HG02885 (cell line): Measurements from ENCODE around the gene CYP1A1.

Experiments used
- ATAC-seq: cut with Tn5 transposase; IDR thresholded peaks from one replicate; pipeline ENCODE4 v1.9.1; 2021; ENCODE audit warnings: mild to moderate bottlenecking; ENCODE audit not compliant: unreplicated experiment, poor library complexity

Gene CYP1A1, protein sequence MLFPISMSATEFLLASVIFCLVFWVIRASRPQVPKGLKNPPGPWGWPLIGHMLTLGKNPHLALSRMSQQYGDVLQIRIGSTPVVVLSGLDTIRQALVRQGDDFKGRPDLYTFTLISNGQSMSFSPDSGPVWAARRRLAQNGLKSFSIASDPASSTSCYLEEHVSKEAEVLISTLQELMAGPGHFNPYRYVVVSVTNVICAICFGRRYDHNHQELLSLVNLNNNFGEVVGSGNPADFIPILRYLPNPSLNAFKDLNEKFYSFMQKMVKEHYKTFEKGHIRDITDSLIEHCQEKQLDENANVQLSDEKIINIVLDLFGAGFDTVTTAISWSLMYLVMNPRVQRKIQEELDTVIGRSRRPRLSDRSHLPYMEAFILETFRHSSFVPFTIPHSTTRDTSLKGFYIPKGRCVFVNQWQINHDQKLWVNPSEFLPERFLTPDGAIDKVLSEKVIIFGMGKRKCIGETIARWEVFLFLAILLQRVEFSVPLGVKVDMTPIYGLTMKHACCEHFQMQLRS

DNA sequence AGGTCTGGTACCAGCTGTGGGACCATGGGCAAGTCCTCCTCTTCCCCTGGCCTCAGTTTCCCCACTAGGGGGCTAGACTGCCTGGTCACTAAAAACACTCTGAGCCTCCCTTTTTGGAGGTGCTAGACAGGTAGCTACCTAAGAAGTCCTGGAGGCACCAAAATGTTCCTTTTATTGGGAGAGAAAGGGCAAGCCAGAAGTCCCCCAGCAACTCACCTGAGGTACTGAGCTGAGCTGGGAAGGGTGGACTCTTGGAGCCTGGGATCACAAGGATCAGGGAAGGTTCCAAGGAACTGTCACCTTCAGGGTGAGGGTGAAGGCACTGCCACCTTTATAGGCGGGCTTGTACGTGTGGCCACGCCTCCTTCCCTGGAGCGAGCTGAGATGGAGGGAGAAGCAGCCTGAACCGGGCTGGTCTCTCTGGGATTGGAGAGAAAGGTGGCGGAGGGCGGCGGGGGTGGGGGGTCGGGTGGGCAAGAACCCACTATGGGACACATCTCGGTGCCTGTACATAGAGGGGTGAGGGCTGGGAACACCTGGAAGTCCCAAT is at the start of gene CYP1A1:
Gene CYP1A1, minus strand, starts transcription at position 304 of the 550 bp plus-strand sequence. CDS start 2,431 bp downstream, outside the sequence.
- ATAC-seq = no peak

DNA sequence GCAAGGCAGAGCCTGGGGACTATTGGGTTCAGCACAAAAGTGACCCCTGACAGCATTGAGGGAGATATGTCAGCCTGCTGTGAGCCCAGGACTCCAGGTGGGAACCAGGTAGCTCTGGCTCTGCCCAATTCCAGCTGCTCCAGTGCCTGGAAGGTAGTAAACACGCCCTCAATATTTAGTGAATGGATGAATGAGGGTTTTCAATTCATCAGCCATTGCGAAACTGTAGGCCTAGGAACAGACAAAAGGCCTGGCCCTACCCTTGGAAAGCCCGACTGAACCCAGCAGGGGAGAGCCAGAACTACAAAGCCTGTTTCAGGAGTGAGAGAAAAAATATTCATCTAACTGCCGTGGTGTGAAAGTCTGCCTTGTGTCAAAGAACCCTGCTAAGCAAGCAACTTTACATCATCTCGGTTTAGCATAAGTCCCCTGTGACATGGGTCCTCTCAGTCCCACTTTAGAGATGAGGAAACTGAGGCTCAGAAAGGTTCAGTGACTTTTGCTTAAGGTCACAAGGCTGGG is 48.5 kb upstream of the CYP1A1 start:
- ATAC-seq = no peak

DNA sequence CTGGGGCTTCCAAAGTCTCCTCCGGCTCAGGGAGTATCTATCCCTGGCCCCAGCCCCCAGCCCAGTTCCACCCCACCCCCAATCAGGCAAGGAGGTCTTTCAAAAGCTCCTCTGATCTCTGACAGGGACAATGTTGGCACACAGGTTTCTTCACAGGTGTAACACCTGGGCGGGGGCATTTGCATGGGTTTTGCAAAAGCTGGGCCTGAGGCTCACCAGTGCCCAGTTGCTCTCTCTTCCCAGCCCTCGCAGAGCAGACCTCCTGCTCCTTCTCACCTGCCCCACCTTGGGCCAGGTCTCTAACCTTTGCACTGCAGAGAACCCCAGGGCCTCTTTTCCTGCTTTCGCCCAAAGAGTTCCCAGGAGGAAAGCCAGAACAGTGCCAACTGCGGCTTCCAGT is 48.0 kb upstream of the CYP1A1 start:
- ATAC-seq = no peak

DNA sequence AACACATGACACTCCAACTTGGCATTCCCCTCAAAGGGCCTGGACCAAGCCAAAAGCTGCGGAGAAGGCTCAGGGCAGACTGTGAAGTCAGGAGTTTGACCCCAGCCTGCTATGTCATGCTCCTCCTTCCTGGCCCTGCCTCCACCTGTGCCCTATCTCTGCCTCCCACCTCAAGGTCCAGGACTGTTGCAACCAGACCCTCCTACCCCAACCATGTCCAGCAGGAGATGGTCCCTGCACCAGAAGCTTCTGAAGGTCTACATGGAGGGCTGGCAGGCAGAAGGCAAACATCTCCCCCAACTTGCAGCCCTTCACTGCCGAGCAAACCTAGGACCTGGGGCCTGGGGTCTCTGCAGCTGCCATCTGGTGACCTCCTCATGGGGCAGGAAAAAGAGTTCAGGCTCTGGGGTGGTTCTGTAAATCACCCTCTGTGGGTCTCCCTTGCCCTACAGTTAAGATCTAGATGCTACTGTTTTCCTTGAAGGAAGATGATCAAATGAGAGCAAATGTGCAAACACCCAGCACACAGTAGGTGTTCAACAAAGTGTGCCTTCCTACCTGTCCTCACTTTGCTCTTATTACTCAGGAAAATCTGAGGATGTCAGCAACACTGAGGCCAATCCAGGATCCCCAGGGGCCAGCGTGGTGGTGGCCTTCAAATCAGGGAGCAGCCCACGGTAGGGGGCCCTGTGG is 45.0 kb upstream of the CYP1A1 start:
- ATAC-seq = no peak

DNA sequence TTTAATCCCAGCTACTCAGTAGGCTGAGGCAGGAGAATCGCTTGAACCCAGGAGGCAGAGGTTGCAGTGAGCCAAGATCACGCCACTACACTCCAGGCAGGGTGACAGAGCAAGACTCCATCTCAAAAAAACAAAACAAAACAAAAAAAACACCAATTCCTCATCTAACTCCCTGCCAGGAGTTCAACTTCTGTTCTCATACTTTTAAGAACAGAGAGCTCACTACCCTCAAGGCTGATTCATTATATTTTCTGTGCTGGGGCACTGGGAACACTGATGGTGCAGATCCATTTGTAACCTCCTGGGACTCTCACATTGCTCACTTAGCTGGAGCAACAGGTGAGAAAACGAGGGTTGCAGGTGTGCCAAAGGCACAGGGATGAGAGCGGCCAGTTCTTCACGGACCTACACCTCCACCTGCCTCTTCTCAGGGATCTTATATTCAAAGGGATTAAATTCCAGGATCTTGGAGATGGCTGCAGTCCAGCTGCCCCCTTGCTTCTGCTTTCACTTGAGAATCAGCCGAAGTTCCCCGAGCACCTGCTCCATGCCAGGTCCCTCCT is 44.2 kb upstream of the CYP1A1 start:
- ATAC-seq = no peak

DNA sequence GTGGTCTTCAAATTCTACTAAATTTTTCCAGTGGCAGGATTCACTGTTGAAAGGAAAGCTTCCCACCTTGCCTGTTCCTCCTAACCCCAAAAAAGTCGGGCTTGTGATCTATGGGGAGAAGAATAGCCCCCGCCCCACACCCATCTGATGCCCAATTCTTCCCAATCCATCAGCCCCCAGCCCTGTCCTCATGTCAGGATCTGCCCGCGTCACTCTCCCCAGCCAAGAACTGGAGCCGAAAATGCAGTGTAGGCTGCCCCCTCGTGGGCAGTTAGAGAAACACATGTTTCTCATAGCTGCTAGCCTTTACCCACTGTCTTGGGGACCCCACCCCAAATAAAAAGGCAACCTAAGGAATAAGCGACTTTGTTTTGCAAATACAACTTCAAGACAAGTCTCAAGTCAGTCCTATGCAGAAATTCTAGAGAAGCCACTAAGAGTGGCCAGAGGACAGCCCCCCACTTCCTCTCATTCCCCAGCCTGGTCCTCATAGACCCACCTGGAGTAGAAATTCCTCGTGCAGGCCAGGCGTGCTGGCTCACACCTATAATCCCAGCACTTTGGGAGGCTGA is 43.5 kb upstream of the CYP1A1 start:
- no peak for ATAC-seq

DNA sequence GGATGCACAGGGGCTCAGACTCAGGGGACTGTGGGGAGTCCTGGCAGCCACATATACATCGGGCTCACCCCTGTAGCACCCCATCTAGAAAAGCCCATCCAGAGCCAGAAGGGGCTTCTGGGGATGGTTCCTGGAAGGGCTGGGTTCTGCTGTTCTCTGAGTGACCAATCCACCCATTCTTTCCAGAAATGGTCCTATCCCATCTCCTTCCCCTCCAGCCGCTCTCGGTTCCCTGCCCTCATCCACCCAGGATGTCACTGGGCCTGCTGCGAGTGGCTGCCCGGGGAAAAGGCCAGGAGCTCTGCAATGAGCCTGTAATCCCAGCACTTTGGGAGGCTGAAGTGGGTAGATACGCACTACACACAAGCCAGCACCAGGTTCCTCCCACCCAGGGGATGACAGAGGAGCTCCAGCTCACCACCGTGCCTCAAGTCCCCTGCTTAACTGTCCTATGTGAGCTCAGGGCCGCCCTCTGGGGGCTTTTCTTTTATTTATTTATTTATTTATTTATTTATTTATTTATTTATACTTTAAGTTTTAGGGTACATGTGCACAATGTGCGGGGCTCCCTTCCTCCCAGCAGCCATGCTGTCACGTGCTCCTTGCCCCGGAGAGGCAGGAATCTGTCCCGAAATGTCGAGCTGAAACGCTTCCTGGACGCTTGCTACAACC is 42.9 kb upstream of the CYP1A1 start:
- ATAC-seq = no peak

DNA sequence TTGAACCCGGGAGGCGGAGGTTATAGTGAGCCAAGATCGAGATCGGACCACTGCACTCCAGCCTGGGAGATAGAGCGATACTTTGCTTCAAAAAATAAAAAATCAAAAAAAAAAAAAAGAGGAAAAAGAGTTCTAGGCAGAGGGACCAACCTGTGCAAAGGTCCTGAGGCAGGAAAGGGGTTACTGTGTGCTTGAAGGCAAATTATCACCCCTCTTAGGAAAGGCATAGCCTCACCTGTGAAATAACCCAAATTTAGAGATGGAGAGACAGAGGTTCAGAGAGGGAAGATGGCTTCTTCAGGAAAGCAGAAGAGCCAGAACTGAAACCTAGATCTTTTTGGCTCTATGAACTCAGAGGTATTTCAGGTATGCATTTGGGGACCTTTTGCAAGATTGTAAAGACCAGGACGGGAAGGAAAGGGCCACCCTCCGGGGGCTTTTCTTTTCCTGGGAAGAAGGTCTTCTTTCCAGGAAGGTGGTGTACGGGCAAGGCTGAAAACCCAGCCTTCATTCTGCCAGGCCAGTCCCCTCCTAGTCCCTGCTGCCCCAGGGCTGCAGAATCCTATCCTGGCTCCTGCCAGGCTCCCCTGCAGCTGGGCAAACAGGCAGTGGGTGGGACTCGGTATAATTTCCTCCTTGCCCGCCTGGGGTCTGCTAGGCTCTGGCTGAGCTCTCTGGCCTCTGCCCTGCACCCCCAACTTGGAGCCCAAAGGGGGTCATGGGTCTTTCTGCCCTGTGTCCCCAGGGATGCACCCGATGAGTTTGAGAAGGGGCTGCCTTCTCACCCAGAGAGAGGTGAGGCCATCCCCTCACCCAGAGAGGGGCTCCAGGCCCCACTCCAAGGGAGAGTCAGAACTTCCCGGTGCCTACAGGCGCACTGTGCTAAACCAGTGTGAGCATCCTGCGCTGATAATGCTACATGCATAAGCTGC is 42.1 kb upstream of the CYP1A1 start:
- no peak for ATAC-seq

DNA sequence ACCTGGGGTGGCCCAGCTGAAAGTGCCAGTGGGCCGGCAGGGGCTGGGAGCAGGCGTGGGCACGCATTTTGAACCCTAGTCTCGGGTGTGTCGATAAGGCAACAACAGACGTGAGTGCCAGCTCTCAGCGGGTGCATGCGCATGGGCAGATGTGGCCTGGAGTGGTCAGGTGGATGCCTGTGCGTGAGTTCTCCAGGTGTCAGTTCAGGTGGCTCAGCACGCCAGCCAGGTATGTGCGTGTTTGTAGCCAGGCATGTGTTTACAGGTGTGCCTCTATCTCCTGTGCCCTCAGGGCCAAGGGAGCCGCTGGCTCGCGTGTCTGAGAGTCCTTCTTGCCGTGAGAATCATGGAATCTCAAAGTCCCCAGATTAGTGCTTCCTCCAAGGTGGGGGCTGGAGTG is 38.1 kb upstream of the CYP1A1 start:
- ATAC-seq = no peak

DNA sequence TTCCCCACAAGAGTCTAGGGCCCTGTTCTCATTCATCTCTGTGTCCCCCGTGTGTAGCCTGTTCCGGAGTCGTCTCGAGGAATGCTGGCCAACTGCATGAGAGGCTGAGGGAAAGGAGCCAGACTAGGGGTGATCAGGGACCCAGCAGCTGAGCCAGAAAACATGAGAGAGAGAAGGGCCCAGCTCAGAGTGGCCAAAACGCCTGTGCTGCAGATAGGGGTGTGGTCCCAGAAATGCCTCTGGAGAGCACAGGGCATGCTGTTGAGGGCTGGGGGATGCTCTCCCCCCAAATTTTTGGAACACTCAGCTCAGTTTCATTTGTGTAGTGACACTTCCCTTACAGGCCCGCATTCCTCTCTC is 37.4 kb upstream of the CYP1A1 start:
- ATAC-seq = no peak

DNA sequence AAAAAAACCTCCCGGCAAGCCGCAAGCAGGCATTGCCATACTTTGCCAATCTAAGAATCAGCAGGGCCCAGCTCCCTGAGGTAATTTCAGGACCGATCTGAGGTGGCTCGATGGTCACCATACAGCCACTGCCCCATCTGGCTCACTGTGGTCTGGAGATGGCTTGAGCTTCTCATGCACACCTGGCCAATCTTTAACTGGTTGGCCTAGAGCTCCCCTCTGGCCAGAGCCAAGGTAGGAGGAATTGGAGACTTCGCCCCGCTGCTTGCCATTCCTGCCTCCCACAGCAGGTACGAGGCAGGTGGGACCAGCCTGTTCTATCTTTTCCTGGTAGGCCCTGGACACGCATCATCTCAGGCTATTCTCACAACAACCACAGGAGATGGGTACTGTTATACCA is 33.4 kb upstream of the CYP1A1 start:
- no peak for ATAC-seq

DNA sequence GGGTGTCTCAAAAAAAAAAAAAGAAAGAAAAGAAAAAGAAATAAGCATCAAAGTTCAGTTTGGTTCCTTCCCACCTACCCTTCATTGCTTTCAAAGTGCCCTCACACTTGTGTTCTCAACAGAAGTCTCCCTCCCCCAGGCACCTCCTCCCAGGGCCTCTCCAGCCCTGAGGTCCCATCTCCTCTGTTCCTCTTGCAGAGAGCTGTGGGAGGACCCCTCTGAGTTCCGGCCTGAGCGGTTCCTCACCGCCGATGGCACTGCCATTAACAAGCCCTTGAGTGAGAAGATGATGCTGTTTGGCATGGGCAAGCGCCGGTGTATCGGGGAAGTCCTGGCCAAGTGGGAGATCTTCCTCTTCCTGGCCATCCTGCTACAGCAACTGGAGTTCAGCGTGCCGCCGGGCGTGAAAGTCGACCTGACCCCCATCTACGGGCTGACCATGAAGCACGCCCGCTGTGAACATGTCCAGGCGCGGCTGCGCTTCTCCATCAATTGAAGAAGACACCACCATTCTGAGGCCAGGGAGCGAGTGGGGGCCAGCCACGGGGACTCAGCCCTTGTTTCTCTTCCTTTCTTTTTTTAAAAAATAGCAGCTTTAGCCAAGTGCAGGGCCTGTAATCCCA is 29.4 kb upstream of the CYP1A1 start:
- no peak for ATAC-seq

DNA sequence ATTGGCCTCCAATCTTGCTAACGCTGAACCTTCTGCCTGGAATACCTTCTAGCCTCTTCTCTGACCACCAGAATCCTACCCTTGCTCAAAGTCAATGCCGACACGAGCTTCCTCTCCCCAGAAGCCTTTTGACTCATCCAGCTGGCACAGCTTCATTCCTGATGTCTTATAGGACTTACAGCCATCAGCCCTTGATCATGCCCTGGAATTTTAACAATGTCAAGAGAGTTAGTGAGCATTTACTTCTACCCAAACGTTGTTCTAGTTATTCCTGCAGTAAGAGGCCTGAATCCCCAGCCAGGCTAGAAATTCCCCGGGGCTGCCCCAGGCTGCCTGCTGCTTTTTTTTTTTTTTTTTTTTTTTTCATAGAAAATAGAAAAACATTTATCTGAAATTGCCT is 27.2 kb upstream of the CYP1A1 start:
- no peak for ATAC-seq

DNA sequence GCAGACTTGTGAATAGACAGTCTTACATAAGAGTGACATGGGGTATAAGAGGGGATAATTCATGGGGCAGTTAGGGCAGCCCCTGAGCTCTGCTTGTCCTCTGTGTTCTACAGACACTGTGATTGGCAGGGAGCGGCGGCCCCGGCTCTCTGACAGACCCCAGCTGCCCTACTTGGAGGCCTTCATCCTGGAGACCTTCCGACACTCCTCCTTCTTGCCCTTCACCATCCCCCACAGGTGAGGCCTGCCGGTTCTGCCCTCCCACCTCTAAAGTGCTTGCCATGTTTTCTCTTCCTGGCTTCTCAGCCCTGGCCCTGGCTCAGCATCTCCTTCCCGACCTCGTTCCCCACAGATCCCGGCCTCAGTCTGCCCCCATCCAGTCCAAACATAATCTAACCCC is 26.7 kb upstream of the CYP1A1 start:
- ATAC-seq = no peak

DNA sequence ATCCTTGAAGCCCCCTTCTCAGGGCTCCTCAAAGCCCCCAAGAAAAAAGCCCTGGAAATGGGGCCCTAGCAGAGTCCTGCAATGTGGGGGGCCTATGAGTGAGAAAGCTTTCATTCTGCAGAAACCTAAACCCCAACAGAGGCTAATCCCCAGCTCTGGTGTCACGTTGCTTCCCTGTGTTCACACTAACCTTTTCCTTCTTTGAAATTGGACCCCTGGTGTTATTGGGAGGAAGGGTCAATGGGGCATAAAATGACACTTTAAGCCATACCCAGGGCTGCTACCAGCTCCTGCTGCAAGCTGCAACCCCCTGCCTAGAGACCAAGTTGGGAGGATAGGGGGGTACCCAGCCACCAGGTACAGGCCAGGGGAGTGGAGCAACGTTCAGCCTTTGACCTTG is 25.4 kb upstream of the CYP1A1 start:
- ATAC-seq = no peak

DNA sequence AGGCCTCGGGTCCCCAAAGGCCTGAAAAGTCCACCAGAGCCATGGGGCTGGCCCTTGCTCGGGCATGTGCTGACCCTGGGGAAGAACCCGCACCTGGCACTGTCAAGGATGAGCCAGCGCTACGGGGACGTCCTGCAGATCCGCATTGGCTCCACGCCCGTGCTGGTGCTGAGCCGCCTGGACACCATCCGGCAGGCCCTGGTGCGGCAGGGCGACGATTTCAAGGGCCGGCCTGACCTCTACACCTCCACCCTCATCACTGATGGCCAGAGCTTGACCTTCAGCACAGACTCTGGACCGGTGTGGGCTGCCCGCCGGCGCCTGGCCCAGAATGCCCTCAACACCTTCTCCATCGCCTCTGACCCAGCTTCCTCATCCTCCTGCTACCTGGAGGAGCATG is 24.5 kb upstream of the CYP1A1 start:
- no peak for ATAC-seq

DNA sequence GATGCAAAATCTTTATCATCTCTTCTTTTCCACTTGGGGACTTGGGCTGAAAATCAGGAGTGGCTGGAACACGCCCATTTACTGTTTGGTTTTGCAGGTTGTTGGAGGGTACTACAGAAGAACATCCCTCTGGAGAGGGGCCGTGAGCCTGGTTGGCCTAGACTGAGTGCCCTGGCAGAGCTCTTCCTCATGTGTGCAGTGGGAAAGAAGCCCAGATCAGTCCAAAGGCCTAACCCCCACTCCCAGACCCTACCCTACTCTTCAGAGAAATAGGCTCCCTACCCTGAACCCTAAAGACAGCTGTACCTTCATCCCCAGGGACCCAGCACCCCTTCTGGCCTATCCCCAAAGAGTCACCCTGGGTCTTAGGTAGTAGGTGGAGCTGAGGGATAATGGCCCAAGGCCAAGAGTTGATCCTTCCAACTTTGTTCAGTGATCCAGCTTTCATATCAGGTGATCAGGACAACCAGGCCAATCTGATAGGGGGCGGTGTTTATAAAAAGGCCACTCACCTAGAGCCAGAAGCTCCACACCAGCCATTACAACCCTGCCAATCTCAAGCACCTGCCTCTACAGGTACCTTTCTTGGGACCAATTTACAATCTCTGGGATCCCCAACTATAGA is 23.1 kb upstream of the CYP1A1 start, which contains the start of gene CYP1A2:
Gene CYP1A2, plus strand, starts transcription at position 524 of the 625 bp plus-strand sequence. CDS start 894 bp downstream, outside the sequence.
- no peak for ATAC-seq

DNA sequence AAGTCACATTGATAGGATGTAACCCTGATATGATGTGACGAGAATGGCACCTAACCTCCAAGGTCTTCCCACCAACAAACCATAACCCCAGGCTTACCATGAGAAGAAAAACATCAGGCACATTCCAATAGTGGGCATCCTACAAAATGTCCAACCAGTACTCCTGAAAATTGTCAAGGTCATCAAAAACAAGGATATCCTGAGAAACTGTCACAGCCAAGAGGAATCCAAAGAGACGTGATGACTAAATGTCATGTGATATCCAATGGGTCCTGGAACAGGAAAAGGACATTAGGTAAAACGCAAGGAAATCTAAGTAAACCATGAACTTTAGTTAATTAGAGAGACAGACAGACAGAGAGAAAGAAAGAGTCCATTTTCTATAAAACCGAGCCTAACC is 21.1 kb upstream of the CYP1A1 start:
- ATAC-seq = no peak
